Keratinocyte (primary cell): ENCODE results near the gene SCAF4. TPM values are rescaled to one million over a fixed set of nuclear protein-coding genes. Genes with fewer than 3 reads are reported as not detected.

Source experiments
- DNase-seq: peaks from one replicate; pipeline ENCODE4 v3.0.0-alpha.2; 2011; ENCODE audit warnings: low read depth, missing footprints, low spot score
- FAIRE-seq: peaks from 2 replicates; lab custom pipeline; 2011; peaks lifted over from hg19 to GRCh38; lab: Jason Lieb, UNC
- H2AFZ ChIP-seq: 2 replicates; pipeline ENCODE4 v1.6.0; 2012; ENCODE audit warnings: low read length, control low read depth, inconsistent platforms; ENCODE audit not compliant: control insufficient read depth
- H3K27ac ChIP-seq: 2 replicates; pipeline ENCODE4 v1.5.1; 2011; ENCODE audit warnings: low read length; ENCODE audit not compliant: control insufficient read depth, insufficient read depth
- H3K27me3 ChIP-seq: 3 replicates; pipeline ENCODE4 v1.6.0; 2011; ENCODE audit warnings: low read length; ENCODE audit not compliant: control insufficient read depth, insufficient read depth; ENCODE audit errors: extremely low read depth
- H3K36me3 ChIP-seq, 2 experiments: 2 replicates in 1 of 2; 3 replicates in 1 of 2; pipeline ENCODE4 v1.5.1; 2011; ENCODE audit warnings: low read length in 2 of 2, mild to moderate bottlenecking in 1 of 2; ENCODE audit not compliant: control insufficient read depth in 2 of 2, insufficient read depth in 2 of 2; ENCODE audit errors: extremely low read depth in 1 of 2
- H3K4me1 ChIP-seq: 3 replicates; pipeline ENCODE4 v1.5.1; 2011; ENCODE audit warnings: low read length; ENCODE audit not compliant: control insufficient read depth, insufficient read depth; ENCODE audit errors: extremely low read depth
- H3K4me2 ChIP-seq: 3 replicates; pipeline ENCODE4 v1.6.0; 2011; ENCODE audit warnings: low read depth, low read length; ENCODE audit not compliant: control insufficient read depth, insufficient read depth; ENCODE audit errors: extremely low read depth
- H3K4me3 ChIP-seq, 3 experiments: fragments of 200-600 bp in 1 of 3; sonication (generic) in 1 of 3; 2 replicates in 2 of 3; 3 replicates in 1 of 3; pipeline ENCODE4 v1.5.1; 2011 to 2016; ENCODE audit warnings: low read length in 3 of 3, mild to moderate bottlenecking in 3 of 3, control low read depth in 2 of 3, inconsistent platforms in 1 of 3, low read depth in 1 of 3, mixed read lengths in 1 of 3, mixed run types in 1 of 3, moderate library complexity in 1 of 3; ENCODE audit not compliant: control insufficient read depth in 2 of 3, insufficient read depth in 2 of 3; ENCODE audit errors: extremely low read depth in 1 of 3
- H3K79me2 ChIP-seq: 2 replicates; pipeline ENCODE4 v1.6.0; 2012; ENCODE audit warnings: low read length; ENCODE audit not compliant: control insufficient read depth, insufficient read depth
- H3K9ac ChIP-seq: 3 replicates; pipeline ENCODE4 v1.6.0; 2011; ENCODE audit warnings: low read length; ENCODE audit not compliant: control insufficient read depth, insufficient read depth; ENCODE audit errors: extremely low read depth
- H3K9me1 ChIP-seq: 3 replicates; pipeline ENCODE4 v1.6.0; 2011; ENCODE audit warnings: low read length; ENCODE audit not compliant: control insufficient read depth, insufficient read depth; ENCODE audit errors: extremely low read depth
- H3K9me3 ChIP-seq: 2 replicates; pipeline ENCODE4 v1.5.1; 2012; ENCODE audit warnings: low read depth, low read length; ENCODE audit not compliant: control insufficient read depth
- H4K20me1 ChIP-seq: 3 replicates; pipeline ENCODE4 v1.6.0; 2011; ENCODE audit warnings: low read length; ENCODE audit not compliant: control insufficient read depth, insufficient read depth; ENCODE audit errors: extremely low read depth
- CTCF ChIP-seq, 3 experiments: IDR thresholded peaks in 1 of 3; conservative IDR thresholded peaks in 1 of 3; optimal IDR thresholded peaks in 1 of 3; 2 replicates in 2 of 3; 3 replicates in 1 of 3; pipeline versions ENCODE3 to v1.5.1; 2011; ENCODE audit warnings: low read length in 3 of 3, mild to moderate bottlenecking in 3 of 3, moderate library complexity in 2 of 3, control low read depth in 1 of 3, inconsistent platforms in 1 of 3; ENCODE audit not compliant: insufficient read depth in 2 of 3; ENCODE audit errors: extremely low read depth in 1 of 3
- EZH2 ChIP-seq: IDR thresholded peaks from one replicate; pipeline ENCODE4 v1.6.1; 2012; ENCODE audit warnings: inconsistent platforms, mild to moderate bottlenecking, low read length, moderate library complexity
- dilution Hi-C: fragments of 300-500 bp; cut with MboI; formaldehyde crosslinking; loops from one replicate; pipeline ENCODE4 v1.7.0; 2020; ENCODE audit warnings: low sequenced_read_pairs; ENCODE audit not compliant: extremely low pct_ligation_motif_present
- polyA plus RNA-seq, 5 experiments: library from polyadenylated mRNA; depleted of rRNA in 3 of 5; stranded (reverse) in 3 of 5; stranded (forward) in 1 of 5; unstranded in 1 of 5; fragments of >200 nt; gene quantifications; 1 replicate in 1 of 5; 2 replicates in 3 of 5; 3 replicates in 1 of 5; pipeline versions ENCODE4 v1.2.1 to v1.2.3, GENCODE V29; 2011 to 2012; ENCODE audit warnings: missing spikeins in 2 of 5, low read depth in 1 of 5, low replicate concordance in 1 of 5

The SCAF4 gene
- polyA plus RNA-seq, 1 donor (not counting 4 experiments of a cell fraction or from before 2014, with no cell fraction given), result 7.5 TPM

DNA sequence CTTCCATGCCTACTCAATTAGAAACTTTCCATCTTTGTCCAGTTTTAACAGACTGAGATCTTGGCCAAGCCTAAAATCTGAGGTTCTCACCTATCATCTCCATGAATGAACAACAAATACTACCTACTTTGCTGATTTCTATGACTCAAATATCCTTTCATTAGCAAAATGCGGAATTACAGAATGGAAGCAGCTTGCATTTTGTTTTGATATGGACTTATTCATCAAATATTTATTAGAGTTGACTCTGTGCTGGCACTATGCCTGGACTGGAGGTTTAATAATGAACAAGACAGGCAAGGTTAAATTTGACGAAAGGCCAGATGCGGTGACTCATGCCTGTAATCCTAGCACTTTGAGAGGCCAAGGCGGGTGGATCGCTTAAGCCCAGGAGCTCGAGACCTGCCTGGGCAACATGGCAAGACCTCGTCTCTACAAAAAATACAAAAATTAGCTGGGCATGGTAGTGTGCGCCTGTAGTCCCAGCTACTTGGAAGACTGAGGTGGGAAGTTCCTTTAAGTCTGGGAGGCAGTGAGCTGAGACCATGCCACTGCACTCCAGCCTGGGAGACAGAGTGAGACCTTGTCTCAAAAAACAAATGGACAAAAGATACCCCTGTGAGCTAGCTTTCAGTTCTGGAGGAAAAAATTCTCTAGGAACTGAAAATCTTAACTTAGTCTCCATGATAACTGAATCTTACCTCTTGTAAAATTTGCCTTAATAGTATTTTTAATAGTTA, 101.8 kb downstream of the SCAF4 start:
- H4K20me1 ChIP-seq, result no peaks in the 10 kb centered on the region
- H3K9me3 ChIP-seq, result no peaks in the 10 kb centered on the region
- dilution Hi-C loops, result no loop called here
- H3K27ac ChIP-seq, result no peak overlapping the region
- no peak overlapping the region for H3K4me3 ChIP-seq
- no peaks in the 10 kb centered on the region for H3K79me2 ChIP-seq
- peak overlapping the region; percentile 58 for H3K4me2 ChIP-seq
- H3K9me1 ChIP-seq, result no peaks in the 10 kb centered on the region
- H2AFZ ChIP-seq, result no peak overlapping the region
- H3K27me3 ChIP-seq, result no peaks in the 10 kb centered on the region
- peak; percentile 69 for FAIRE-seq
- no peak for TF ChIP-seq CTCF (optimal IDR thresholded peaks at IDR 0.05 in 1 of 3, IDR thresholded peaks at IDR 0.05 in 1 of 3, conservative IDR thresholded peaks at IDR 0.05 in 1 of 3; ENCODE audit: extremely low read depth in 1 of 3, insufficient read depth in 2 of 3, low read length in 3 of 3)
- TF ChIP-seq EZH2, result no peak
- peaks cover 22% of the 10 kb centered on the region for H3K4me1 ChIP-seq
- peak; percentile 93 for DNase-seq
- H3K9ac ChIP-seq, result no peak overlapping the region
- H3K36me3 ChIP-seq, result no peaks in the 10 kb centered on the region

DNA sequence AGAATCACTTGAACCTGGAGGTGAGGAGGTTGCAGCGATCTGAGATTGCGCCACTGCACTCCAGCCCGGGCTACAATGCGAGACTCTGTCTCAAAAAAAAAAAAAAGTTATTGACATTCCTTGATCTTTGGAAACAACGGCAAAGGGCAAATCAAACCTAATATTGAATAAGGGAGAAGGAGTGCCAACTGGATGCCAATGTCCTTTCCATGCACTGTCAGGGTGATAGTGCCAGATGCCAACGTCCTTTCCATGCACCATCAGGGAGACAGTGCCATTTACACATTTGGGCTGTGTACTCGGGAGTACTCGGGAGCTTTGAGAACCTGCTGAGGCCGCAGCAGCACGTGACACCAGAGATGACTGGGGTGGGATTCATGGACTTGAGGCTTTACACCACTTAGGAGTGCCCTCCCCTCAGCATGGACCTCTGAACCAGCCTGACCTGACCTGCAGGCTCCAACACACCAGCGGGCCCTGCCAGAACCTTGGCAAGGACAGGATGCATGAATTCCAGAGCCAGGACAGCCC, 106.9 kb downstream of the SCAF4 start:
- no peak overlapping the region for H2AFZ ChIP-seq
- FAIRE-seq (no peak), DNase-seq (no peak)
- H3K9me1 ChIP-seq, result no peaks in the 10 kb centered on the region
- no peak overlapping the region for H3K4me2 ChIP-seq
- no peak overlapping the region for H3K4me3 ChIP-seq
- no peaks in the 10 kb centered on the region for H3K9me3 ChIP-seq
- no peak for TF ChIP-seq EZH2
- TF ChIP-seq CTCF (optimal IDR thresholded peaks at IDR 0.05 in 1 of 3, IDR thresholded peaks at IDR 0.05 in 1 of 3, conservative IDR thresholded peaks at IDR 0.05 in 1 of 3; ENCODE audit: extremely low read depth in 1 of 3, insufficient read depth in 2 of 3, low read length in 3 of 3), result no peak
- H3K9ac ChIP-seq, result no peak overlapping the region
- no peak overlapping the region for H3K27ac ChIP-seq
- H4K20me1 ChIP-seq, result no peaks in the 10 kb centered on the region
- no peaks in the 10 kb centered on the region for H3K27me3 ChIP-seq
- H3K4me1 ChIP-seq, result peaks cover 8% of the 10 kb centered on the region
- H3K79me2 ChIP-seq, result no peaks in the 10 kb centered on the region
- no peaks in the 10 kb centered on the region for H3K36me3 ChIP-seq
- dilution Hi-C loops, result no loop called here
